Coronary artery (tissue), 2 donors: ENCODE measurements around the gene CD79B.

Experiments used
- DNase-seq: peaks from one replicate; pipeline ENCODE4 v3.0.0-alpha.2; 2017; ENCODE audit warnings: low spot score
- H3K27ac ChIP-seq, 2 donors: fragments of 200-600 bp; sonication (generic); one replicate each; pipeline ENCODE4 v1.5.1; 2016 to 2019
- H3K4me3 ChIP-seq: fragments of 200-600 bp; sonication (generic); 2 replicates; pipeline ENCODE4 v1.5.1; 2016; ENCODE audit warnings: mild to moderate bottlenecking, moderate library complexity
- CTCF ChIP-seq: fragments of 200-600 bp; sonication (generic); IDR thresholded peaks from one replicate; pipeline ENCODE4 v1.5.1; 2019; ENCODE audit warnings: antibody characterized with exemption

CD79B gene

GRCh38 chr17:63945784-63946439 is 13.8 kb upstream of the CD79B start:
- DNase-seq: no peak
- no peak overlapping the region for H3K27ac ChIP-seq
- no peak overlapping the region for H3K4me3 ChIP-seq
- no peak for TF ChIP-seq CTCF

- no peak for DNase-seq
- TF ChIP-seq CTCF: no peak
These were observed 12.8 kb upstream of the CD79B start for GRCh38 chr17:63944736-63945499.

GRCh38 chr17:63943745-63944144 is 11.6 kb upstream of the CD79B start:
- TF ChIP-seq CTCF: no peak
- no peak for DNase-seq
- no peak overlapping the region for H3K27ac ChIP-seq

More at GRCh38 chr17:63944736-63945499, 12.8 kb upstream of the CD79B start:
- H3K27ac ChIP-seq: no peak overlapping the region
- H3K4me3 ChIP-seq: no peak overlapping the region

GRCh38 chr17:63942309-63942985 is 10.3 kb upstream of the CD79B start:
- DNase-seq: no peak
- no peak for TF ChIP-seq CTCF
- no peak overlapping the region for H3K4me3 ChIP-seq
- no peak overlapping the region for H3K27ac ChIP-seq

More at GRCh38 chr17:63943745-63944144, 11.6 kb upstream of the CD79B start:
- H3K4me3 ChIP-seq: no peak overlapping the region

- no peak for DNase-seq
- TF ChIP-seq CTCF: no peak
- H3K4me3 ChIP-seq: no peak overlapping the region
- no peak overlapping the region for H3K27ac ChIP-seq
These were observed 9.6 kb upstream of the CD79B start for GRCh38 chr17:63941751-63942150.

GRCh38 chr17:63941162-63941561 is 9.0 kb upstream of the CD79B start:
- TF ChIP-seq CTCF: no peak
- Histone ChIP-seq H3K27ac (no peak overlapping the region), H3K4me3 (no peak overlapping the region)
- DNase-seq: no peak
